Ascending aorta (tissue), 2 donors: ENCODE data around the gene SEPTIN2. TPM values are rescaled to one million over a fixed set of nuclear protein-coding genes. Genes with fewer than 3 reads are reported as not detected.
"Not testable (repeated sequence)": the region's sequence is repeated elsewhere in the genome, so short reads cannot be mapped to it uniquely, and the experiment has no call there.

ENCODE experiments used
- DNase-seq, 2 donors: peaks; one replicate each; pipeline ENCODE4 v3.0.0-alpha.2; 2019; ENCODE audit warnings: low spot score in 2 of 2
- H3K27ac ChIP-seq, 2 donors: fragments of 200-600 bp; sonication (generic); one replicate each; pipeline ENCODE4 v1.5.1; 2016 to 2017; ENCODE audit warnings: mild to moderate bottlenecking in 1 of 2
- H3K27me3 ChIP-seq: fragments of 200-600 bp; sonication (generic); one replicate; pipeline ENCODE4 v1.5.1; 2017
- H3K36me3 ChIP-seq, 2 donors: fragments of 200-600 bp; sonication (generic); one replicate each; pipeline ENCODE4 v1.5.1; 2016
- H3K4me1 ChIP-seq, 2 donors: fragments of 200-600 bp; sonication (generic); one replicate each; pipeline ENCODE4 v1.5.1; 2016 to 2017; ENCODE audit warnings: mild to moderate bottlenecking in 1 of 2
- H3K4me3 ChIP-seq, 2 donors: fragments of 200-600 bp; sonication (generic); one replicate each; pipeline ENCODE4 v1.5.1; 2016 to 2017; ENCODE audit warnings: mild to moderate bottlenecking in 1 of 2
- H3K9me3 ChIP-seq, 2 donors: fragments of 200-600 bp; sonication (generic); one replicate each; pipeline ENCODE4 v1.5.1; 2016
- CTCF ChIP-seq, 3 experiments: fragments of 200-600 bp in 2 of 3; fragments of 450-650 bp in 1 of 3; sonication (generic) in 2 of 3; IDR thresholded peaks; one replicate each; pipeline ENCODE4 v1.5.1; 2016 to 2019; ENCODE audit warnings: antibody characterized with exemption in 3 of 3, mild to moderate bottlenecking in 1 of 3, moderate library complexity in 1 of 3
- intact Hi-C: fragments of 100-400 bp; cut with DNase I; formaldehyde crosslinking; loops from one replicate; pipeline ENCODE4 v1.15.1; 2023
- total RNA-seq: library from RNA; depleted of rRNA; stranded (reverse); fragments of >200 nt; gene quantifications from one replicate; pipeline ENCODE4 v1.1.0, GENCODE V29; 2016

SEPTIN2 gene
- total RNA-seq, 1 donor from 2014 or later = 248 TPM

- intact Hi-C loops = loop anchor here (1.0 to 10.0 kb wide), 8 partner anchors 42 to 388 kb away; partner anchors contain the start of genes ATG4B, FARP2, ING5 and MTERF4
- Histone ChIP-seq H3K4me1 (peaks cover 0 to 31% of the 10 kb centered on the region in 2 donors), H3K4me3 (peak overlapping the region; percentile 85 to 98), H3K36me3 (no peaks in the 10 kb centered on the region), H3K27me3 (no peaks in the 10 kb centered on the region), H3K27ac (peak overlapping the region; percentile 99), H3K9me3 (no peaks in the 10 kb centered on the region)
- DNase-seq = no peak
- no peak for TF ChIP-seq CTCF (IDR thresholded peaks at IDR 0.05)
These were observed 1.3 kb upstream of the SEPTIN2 start for GRCh38 chr2:241314226-241315092.

GRCh38 chr2:241315093-241315878 is 439 bp upstream of the SEPTIN2 start, which contains the start of gene HDLBP:
HDLBP (minus strand) TSS chr2:241315672; CDS start chr2:241266869, 48,803 bp downstream.
- Histone ChIP-seq H3K27ac (peak within 1 kb of the TSS; percentile 99), H3K4me1 (peaks cover 0 to 33% of the 10 kb centered on the region in 2 donors), H3K9me3 (no peaks in the 10 kb centered on the region), H3K27me3 (no peaks in the 10 kb centered on the region), H3K4me3 (peak within 1 kb of the TSS; percentile 85 to 98), H3K36me3 (no peaks in the 10 kb centered on the region)
- TF ChIP-seq CTCF (IDR thresholded peaks at IDR 0.05) = peak; percentile 16 to 28 (median 25)
- intact Hi-C loops = loop anchor here (1.0 to 10.0 kb wide), 8 partner anchors 41 to 387 kb away; partner anchors contain the start of genes ATG4B, FARP2, ING5 and MTERF4
- peak; percentile 97 to 100 for DNase-seq

GRCh38 chr2:241316825-241317224 is 1.1 kb downstream of the SEPTIN2 start:
- Histone ChIP-seq H3K4me1 (peaks cover 3 to 45% of the 10 kb centered on the region in 2 donors), H3K27ac (peak overlapping the region; percentile 99)
- intact Hi-C loops = loop anchor here (5.0 to 10.0 kb wide), 2 partner anchors 322 to 385 kb away; partner anchors contain the start of genes ING5 and SNED1

DNA sequence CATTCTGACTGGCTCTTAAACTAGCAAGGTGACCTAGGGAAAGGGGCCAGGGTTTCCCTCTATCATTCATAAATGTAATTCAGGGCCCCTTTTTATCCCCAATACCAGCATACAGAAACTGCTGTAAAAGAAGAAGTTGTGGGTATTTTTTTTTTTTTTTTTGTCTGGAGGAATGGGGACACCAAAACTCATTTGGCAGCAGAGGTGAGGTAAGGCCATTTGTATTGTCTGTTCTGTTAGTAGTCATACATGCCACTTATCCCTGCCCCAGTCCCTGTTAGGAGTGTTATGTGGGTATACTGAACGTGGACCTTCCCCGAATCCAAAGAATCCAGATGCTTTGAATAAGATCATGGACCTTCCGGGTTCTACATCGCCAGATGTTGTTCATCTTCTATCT is 1.7 kb downstream of the SEPTIN2 start:
- Histone ChIP-seq H3K27me3 (no peaks in the 10 kb centered on the region), H3K4me3 (peak overlapping the region; percentile 85 to 97), H3K4me1 (peaks cover 6 to 49% of the 10 kb centered on the region in 2 donors), H3K36me3 (no peaks in the 10 kb centered on the region), H3K27ac (peak overlapping the region; percentile 99), H3K9me3 (no peaks in the 10 kb centered on the region)
- no peak for DNase-seq
- no peak for TF ChIP-seq CTCF (IDR thresholded peaks at IDR 0.05)
- intact Hi-C loops = loop anchor here (5.0 to 10.0 kb wide), 2 partner anchors 323 to 385 kb away; partner anchors contain the start of genes ING5 and SNED1

More at GRCh38 chr2:241316825-241317224, 1.1 kb downstream of the SEPTIN2 start:
- peak overlapping the region; percentile 85 to 97 for H3K4me3 ChIP-seq
- H3K36me3 ChIP-seq = no peaks in the 10 kb centered on the region
- TF ChIP-seq CTCF (IDR thresholded peaks at IDR 0.05) = no peak
- H3K27me3 ChIP-seq = no peaks in the 10 kb centered on the region
- DNase-seq = no peak
- no peaks in the 10 kb centered on the region for H3K9me3 ChIP-seq

GRCh38 chr2:241318830-241319229 is 3.1 kb downstream of the SEPTIN2 start:
- Histone ChIP-seq H3K4me3 (peak overlapping the region; percentile 11 to 85), H3K4me1 (peaks cover 6 to 49% of the 10 kb centered on the region in 2 donors)
- not testable (repeated sequence) for H3K27ac ChIP-seq, H3K27me3 ChIP-seq, H3K36me3 ChIP-seq, H3K9me3 ChIP-seq, DNase-seq
- intact Hi-C loops = loop anchor here (5.0 to 10.0 kb wide), 2 partner anchors 324 to 383 kb away; partner anchors contain the start of genes ING5 and SNED1
